Measurements from ENCODE around the gene RRAGC. TPM values are rescaled to one million over a fixed set of nuclear protein-coding genes. Genes with fewer than 3 reads are reported as not detected.

The RRAGC gene
- total RNA-seq, 2 experiments from 2014 or later, result 15.8 to 16.3 TPM

- no peaks in the 10 kb centered on the region for H3K36me3 Mint-ChIP-seq
- H3K4me1 Mint-ChIP-seq, result peaks cover 3% of the 10 kb centered on the region
- H3K27ac Mint-ChIP-seq, result no peak overlapping the region
- POLR2A ChIA-PET, result interaction anchor here (0.6 kb wide), 1 partner anchor 239 kb away, joined by 5 read pairs; no protein-coding TSS in a partner anchor
- H3K4me3 Mint-ChIP-seq, result no peak overlapping the region
- ATAC-seq (ENCODE audit: low read depth) (no peak), DNase-seq (no peak)
- peaks cover 54% of the 10 kb centered on the region for H3K27me3 Mint-ChIP-seq
- H3K9me3 Mint-ChIP-seq, result no peaks in the 10 kb centered on the region
These were observed 58.6 kb downstream of the RRAGC start for GRCh38 chr1:38800720-38801671.

DNA sequence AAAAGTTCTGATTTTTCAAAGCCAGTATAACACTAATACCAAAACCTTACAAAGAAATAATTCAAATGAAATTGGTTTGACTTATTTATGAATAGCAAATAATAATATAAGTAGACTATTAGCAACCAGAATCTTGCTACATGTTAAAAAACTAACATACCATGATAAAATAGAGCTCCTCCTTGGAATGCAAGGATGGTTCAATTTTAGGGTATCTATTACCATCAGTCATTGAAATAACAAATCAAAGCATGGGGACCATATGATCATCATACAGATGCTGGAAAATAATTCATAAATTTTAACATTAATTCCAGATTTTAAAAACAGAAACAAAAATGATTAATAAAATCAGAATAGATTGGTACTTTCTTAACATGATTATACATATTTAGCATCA lies 66.3 kb downstream of the RRAGC start:
- Mint-ChIP-seq H3K4me3 (no peak overlapping the region), H3K4me1 (no peaks in the 10 kb centered on the region), H3K9me3 (peaks cover 5% of the 10 kb centered on the region), H3K27me3 (peaks cover 49% of the 10 kb centered on the region), H3K36me3 (no peaks in the 10 kb centered on the region), H3K27ac (no peak overlapping the region)
- POLR2A ChIA-PET, result no interaction called here
- ATAC-seq (ENCODE audit: low read depth), result no peak
- no peak for DNase-seq

- no peak overlapping the region for H3K4me3 Mint-ChIP-seq
- H3K36me3 Mint-ChIP-seq, result no peaks in the 10 kb centered on the region
- peaks cover 43% of the 10 kb centered on the region for H3K27me3 Mint-ChIP-seq
- POLR2A ChIA-PET, result no interaction called here
- ATAC-seq (ENCODE audit: low read depth) (no peak), DNase-seq (no peak)
- H3K4me1 Mint-ChIP-seq, result no peaks in the 10 kb centered on the region
- H3K27ac Mint-ChIP-seq, result no peak overlapping the region
- H3K9me3 Mint-ChIP-seq, result peaks cover 5% of the 10 kb centered on the region
These were observed 67.7 kb downstream of the RRAGC start for GRCh38 chr1:38791892-38792291.

DNA sequence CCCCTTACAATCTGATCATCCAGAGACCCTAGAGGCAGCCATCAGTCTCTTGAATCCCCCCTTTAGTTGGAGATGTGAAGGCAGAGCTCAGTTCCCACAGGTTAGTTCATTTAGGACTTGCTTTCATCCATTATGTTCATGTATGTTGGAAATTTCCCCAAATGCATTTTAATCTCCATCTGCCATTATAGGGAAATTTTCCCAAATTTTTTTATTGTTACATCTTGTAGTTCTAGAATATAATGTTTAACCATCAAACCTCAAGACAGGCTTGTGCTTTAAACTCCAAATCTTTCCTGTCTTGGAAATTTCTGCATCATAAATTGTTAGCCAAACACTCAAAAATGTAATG lies 68.4 kb downstream of the RRAGC start:
- H3K4me1 Mint-ChIP-seq, result no peaks in the 10 kb centered on the region
- H3K36me3 Mint-ChIP-seq, result no peaks in the 10 kb centered on the region
- POLR2A ChIA-PET, result no interaction called here
- H3K9me3 Mint-ChIP-seq, result peaks cover 5% of the 10 kb centered on the region
- ATAC-seq (ENCODE audit: low read depth) (no peak), DNase-seq (no peak)
- H3K4me3 Mint-ChIP-seq, result no peak overlapping the region
- no peak overlapping the region for H3K27ac Mint-ChIP-seq
- peaks cover 36% of the 10 kb centered on the region for H3K27me3 Mint-ChIP-seq

GRCh38 chr1:38790422-38791163 lies 69.0 kb downstream of the RRAGC start:
- ATAC-seq (ENCODE audit: low read depth) (no peak), DNase-seq (no peak)
- no peak overlapping the region for H3K27ac Mint-ChIP-seq
- H3K9me3 Mint-ChIP-seq, result peaks cover 5% of the 10 kb centered on the region
- POLR2A ChIA-PET, result no interaction called here
- H3K36me3 Mint-ChIP-seq, result no peaks in the 10 kb centered on the region
- H3K4me3 Mint-ChIP-seq, result no peak overlapping the region
- H3K27me3 Mint-ChIP-seq, result peaks cover 35% of the 10 kb centered on the region
- no peaks in the 10 kb centered on the region for H3K4me1 Mint-ChIP-seq

DNA sequence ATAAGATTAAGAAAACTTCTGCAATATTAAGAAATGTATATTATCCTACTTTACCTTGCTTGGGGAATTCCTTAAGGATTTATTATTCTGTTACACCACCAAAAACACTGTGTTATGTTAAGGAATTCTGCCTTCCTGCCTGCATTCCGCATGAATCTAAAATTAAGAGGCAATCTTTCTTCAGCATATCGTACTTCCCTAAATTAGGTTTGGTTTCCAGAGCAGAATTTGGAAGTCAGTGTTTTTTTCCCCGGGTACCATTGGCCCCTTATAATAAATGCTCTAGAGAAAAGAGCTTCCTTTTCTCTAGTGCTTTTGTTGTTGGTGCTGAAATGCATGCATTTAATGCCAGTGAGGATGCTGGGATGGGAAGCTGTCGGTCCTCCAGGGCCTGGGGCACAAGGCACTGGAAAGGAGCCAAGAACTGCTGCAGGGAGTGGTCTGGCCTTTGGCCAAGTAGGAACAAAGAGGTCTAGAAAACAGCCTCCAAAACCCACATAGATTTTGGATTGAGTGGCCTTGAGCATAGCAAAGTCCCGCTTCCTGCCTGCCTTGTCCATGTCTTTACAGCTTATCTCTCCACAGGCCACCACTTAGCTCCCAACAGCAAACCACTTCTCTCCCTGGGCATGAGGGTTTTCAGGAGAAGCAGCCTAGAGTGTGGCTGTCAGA lies 69.9 kb downstream of the RRAGC start:
- no peaks in the 10 kb centered on the region for H3K4me1 Mint-ChIP-seq
- POLR2A ChIA-PET, result no interaction called here
- H3K9me3 Mint-ChIP-seq, result peaks cover 5% of the 10 kb centered on the region
- no peaks in the 10 kb centered on the region for H3K36me3 Mint-ChIP-seq
- ATAC-seq (ENCODE audit: low read depth) (no peak), DNase-seq (no peak)
- no peak overlapping the region for H3K4me3 Mint-ChIP-seq
- H3K27me3 Mint-ChIP-seq, result peaks cover 35% of the 10 kb centered on the region
- no peak overlapping the region for H3K27ac Mint-ChIP-seq

- H3K27me3 Mint-ChIP-seq, result peaks cover 42% of the 10 kb centered on the region
- no peak for DNase-seq
- POLR2A ChIA-PET, result no interaction called here
- ATAC-seq (ENCODE audit: low read depth), result no peak
- no peaks in the 10 kb centered on the region for H3K4me1 Mint-ChIP-seq
- H3K9me3 Mint-ChIP-seq, result peaks cover 5% of the 10 kb centered on the region
- H3K36me3 Mint-ChIP-seq, result no peaks in the 10 kb centered on the region
- H3K27ac Mint-ChIP-seq, result no peak overlapping the region
- no peak overlapping the region for H3K4me3 Mint-ChIP-seq
These were observed 70.9 kb downstream of the RRAGC start for GRCh38 chr1:38788341-38789336.

Other genes with a start within 250 kb of the RRAGC start
- 10 to 100 TPM; 30.4 to 34.3 TPM for gene MYCBP, start 13.6 kb upstream of the RRAGC start, total RNA-seq
- not detected for gene GJA9, start 21.8 kb upstream of the RRAGC start, total RNA-seq
- not detected for gene RHBDL2, start 82.1 kb upstream of the RRAGC start, total RNA-seq
- 10 to 100 TPM; 55.5 to 60.2 TPM for gene AKIRIN1, start 131.5 kb upstream of the RRAGC start, total RNA-seq
- 100 to 1,000 TPM; 107 to 113 TPM for gene NDUFS5, start 166.6 kb upstream of the RRAGC start, total RNA-seq